ENCODE measurements around the gene EXOC2. TPM values are rescaled to one million over a fixed set of nuclear protein-coding genes. Genes with fewer than 3 reads are reported as not detected.

Gene EXOC2
- total RNA-seq (2022; extraction: Qiagen RNA extraction; ENCODE audit: low read depth) = 9.4 to 12.2 TPM (median 11.6 TPM) in 5 replicates

GRCh38 chr6:692858-693722, at the start of gene EXOC2:
Gene EXOC2 (minus strand): TSS chr6:693139. CDS start chr6:637818, 55,321 bp downstream.

GRCh38 chr6:656460-657252, 36.3 kb downstream of the EXOC2 start, which contains the start of gene HUS1B:
Gene HUS1B (minus strand): TSS chr6:657100. CDS start chr6:656944, 156 bp downstream.

Other genes with a start within 250 kb of the EXOC2 start
- 0.20 to 0.43 TPM (median 0.24 TPM) in 4 of 5 replicates, not detected in the other for gene HUS1B, start 36.0 kb downstream of the EXOC2 start, total RNA-seq (2022; extraction: Qiagen RNA extraction; ENCODE audit: low read depth)